SK-MEL-5 (cell line): ENCODE measurements around the gene PLA2R1. TPM values are rescaled to one million over a fixed set of nuclear protein-coding genes. Genes with fewer than 3 reads are reported as not detected.

Source experiments
- DNase-seq: peaks from one replicate; pipeline ENCODE4 v3.0.0-alpha.2; 2016; ENCODE audit warnings: low read depth, low spot score
- in situ Hi-C: cut with HindIII; loops from 2 replicates; pipeline ENCODE4 v1.10.0; 2016; ENCODE audit warnings: low sequenced_read_pairs, high pct_unique_total_duplicates, low pct_unique_long_range_greater_than_20kb
- total RNA-seq: library from RNA; depleted of rRNA; stranded (reverse); fragments of >200 nt; shearing (Covaris generic); gene quantifications from 2 replicates; pipeline ENCODE4 v1.2.3, GENCODE V29; 2014; rRNA removed

Gene PLA2R1
- total RNA-seq, 1 experiment from 2014 or later: not detected

DNA sequence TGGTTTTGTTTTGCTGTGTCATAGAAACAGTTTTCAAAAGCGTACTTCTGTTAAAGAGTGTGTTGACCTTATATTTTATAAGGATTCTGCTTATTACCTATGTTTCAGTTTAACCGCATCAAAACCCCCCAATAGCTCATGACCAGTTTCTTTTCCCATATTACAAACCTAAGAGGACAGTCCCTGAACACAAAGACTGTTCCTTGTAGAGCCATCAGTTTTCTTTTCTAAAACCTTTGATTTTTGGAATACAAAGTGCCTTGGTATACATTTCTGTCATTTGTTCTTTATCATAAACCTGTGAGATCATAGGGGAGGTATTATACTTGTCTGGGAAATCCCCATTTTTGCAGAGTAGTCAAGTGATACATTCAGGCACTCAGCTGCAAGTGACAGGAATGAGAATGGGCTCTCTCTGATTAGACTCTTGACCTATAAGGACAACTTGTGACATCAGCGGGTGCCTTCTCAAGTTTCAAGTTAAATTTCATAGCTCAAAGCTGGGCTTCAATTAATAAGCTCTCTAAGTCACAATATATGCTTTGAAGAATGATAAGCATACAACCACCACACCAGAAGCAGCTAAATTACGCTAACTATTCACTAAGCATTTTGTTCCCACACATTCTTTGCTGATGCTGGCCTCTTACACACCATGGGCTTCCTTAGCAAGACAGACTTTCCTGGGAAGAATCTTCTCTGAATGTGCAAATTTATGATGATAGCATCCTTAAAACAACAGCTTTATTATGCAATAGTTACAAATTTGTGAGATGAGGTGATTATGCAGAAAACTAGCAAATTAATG lies 167.0 kb downstream of the PLA2R1 start:
- in situ Hi-C loops: no loop called here
- peak; percentile 36 for DNase-seq

GRCh38 chr2:159894145-159894838 lies 168.1 kb downstream of the PLA2R1 start:
- in situ Hi-C loops: no loop called here

DNA sequence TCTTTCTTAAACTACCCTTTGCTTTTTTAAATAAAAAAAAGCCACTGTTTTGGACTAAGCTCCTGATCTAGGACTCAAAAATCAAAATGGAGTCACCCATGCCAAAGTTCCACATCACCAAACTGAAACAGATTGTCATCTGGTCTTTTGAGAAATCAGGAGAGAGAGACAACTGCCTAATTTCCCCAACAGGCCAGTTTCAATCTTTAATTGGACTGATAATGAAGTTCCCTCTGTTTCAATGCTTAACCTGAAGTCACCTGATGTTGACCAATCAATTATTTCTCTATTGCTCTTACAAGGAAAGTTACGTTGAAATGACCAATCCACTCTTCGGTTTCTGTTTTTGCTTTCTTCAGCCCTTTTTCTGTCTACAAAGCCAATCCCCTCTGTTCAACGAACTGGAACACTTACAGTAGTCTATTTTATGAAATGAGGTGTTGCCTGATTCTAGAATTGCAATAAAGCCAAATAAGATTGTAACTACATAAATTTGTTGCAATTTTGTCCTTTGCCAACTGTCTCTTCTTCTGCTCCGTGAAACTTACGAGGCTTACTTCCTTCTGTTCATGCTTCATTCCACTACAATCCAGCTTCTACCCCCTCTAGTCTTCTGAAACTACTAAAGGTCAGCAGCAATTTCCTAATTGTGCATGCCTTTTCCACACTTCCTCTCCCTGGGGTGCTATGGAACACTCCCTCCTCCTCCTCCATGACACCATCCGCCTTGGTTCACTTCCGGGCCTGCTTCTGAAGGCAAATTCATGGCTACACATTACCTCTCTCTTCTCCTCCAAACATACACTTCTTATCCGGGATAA lies 169.2 kb downstream of the PLA2R1 start:
- in situ Hi-C loops: no loop called here
- DNase-seq: no peak

More at GRCh38 chr2:159894145-159894838, 168.1 kb downstream of the PLA2R1 start:
- no peak for DNase-seq

GRCh38 chr2:159891917-159892730 lies 170.3 kb downstream of the PLA2R1 start:
- in situ Hi-C loops: no loop called here
- no peak for DNase-seq

- in situ Hi-C loops: no loop called here
- DNase-seq: no peak
Observed at GRCh38 chr2:159891267-159891588, 171.2 kb downstream of the PLA2R1 start.

- DNase-seq: no peak
- in situ Hi-C loops: no loop called here
Observed at GRCh38 chr2:159890551-159891266, 171.7 kb downstream of the PLA2R1 start.

DNA sequence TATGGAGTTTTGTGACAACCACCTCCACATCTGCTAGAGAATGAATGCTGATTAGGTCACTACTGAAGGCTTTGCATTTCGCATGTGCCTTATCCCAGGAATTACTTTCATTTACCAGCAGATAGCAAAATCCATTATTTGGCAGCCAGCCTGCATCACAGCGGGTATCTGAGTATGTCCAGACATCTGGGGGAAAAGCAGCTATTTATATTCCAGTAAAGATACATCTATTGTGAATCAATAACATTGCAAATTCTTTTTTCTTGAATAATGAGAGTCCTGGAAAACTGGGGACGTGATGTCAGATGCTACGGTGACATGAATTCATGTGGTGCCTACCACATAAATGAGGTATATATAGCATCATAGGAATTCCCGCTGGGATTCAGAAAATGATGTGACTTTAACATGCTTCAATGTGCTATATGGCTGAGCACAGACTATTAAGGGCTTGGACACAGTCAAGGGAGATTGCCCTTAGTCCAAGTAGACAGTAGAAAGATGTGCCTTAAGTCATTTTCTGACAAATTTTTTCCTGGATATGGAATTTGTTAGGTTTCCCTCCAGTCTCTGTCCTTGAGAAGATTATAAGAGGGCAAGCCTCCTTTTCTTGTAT lies 180.2 kb downstream of the PLA2R1 start:
- in situ Hi-C loops: no loop called here
- DNase-seq: no peak

Other genes starting within 250 kb of the PLA2R1 start
- gene LY75, start 157.9 kb downstream of the PLA2R1 start, total RNA-seq: not detected in 2 replicates
- gene ITGB6, start 137.7 kb upstream of the PLA2R1 start, total RNA-seq: 0.03 TPM in 1 of 2 replicates, not detected in the other